Neural crest cell (in vitro differentiated cells): ENCODE data around the gene RFX8. TPM values are rescaled to one million over a fixed set of nuclear protein-coding genes. Genes with fewer than 3 reads are reported as not detected.

ENCODE experiments used
- DNase-seq: peaks from one replicate; pipeline ENCODE4 v3.0.0; 2021; ENCODE audit warnings: low read depth, mixed read lengths, low spot score
- H3K27ac Mint-ChIP-seq: one replicate; pipeline ENCODE4 v1.8.0; 2021; ENCODE audit warnings: mild to moderate bottlenecking, mixed read lengths; ENCODE audit not compliant: unreplicated experiment
- H3K27me3 Mint-ChIP-seq: 2 replicates; pipeline ENCODE4 v1.8.0; 2021; ENCODE audit warnings: low read depth, mild to moderate bottlenecking, mixed read lengths
- H3K36me3 Mint-ChIP-seq: 2 replicates; pipeline ENCODE4 v1.8.0; 2021; ENCODE audit warnings: low read depth, mild to moderate bottlenecking, mixed read lengths
- H3K4me1 Mint-ChIP-seq: 2 replicates; pipeline ENCODE4 v1.8.0; 2021; ENCODE audit warnings: mixed read lengths
- H3K4me3 Mint-ChIP-seq: one replicate; pipeline ENCODE4 v1.8.0; 2021; ENCODE audit warnings: mild to moderate bottlenecking, mixed read lengths
- H3K9me3 Mint-ChIP-seq: 2 replicates; pipeline ENCODE4 v1.8.0; 2021; ENCODE audit warnings: mixed read lengths
- CTCF ChIP-seq: fragments of 200-600 bp; sonication (generic); conservative IDR thresholded peaks from 2 replicates; pipeline ENCODE4 v1.5.0; 2021; ENCODE audit warnings: antibody characterized with exemption, mild to moderate bottlenecking
- total RNA-seq: library from RNA; stranded (reverse); gene quantifications from 2 replicates; pipeline ENCODE4 v1.2.1, GENCODE V29; 2021

Gene RFX8
- total RNA-seq, 1 donor from 2014 or later = 0.44 TPM

- no peak overlapping the region for H3K4me3 Mint-ChIP-seq
- no peak for TF ChIP-seq CTCF
- H3K4me1 Mint-ChIP-seq = peaks cover 13% of the 10 kb centered on the region
- H3K36me3 Mint-ChIP-seq = peaks cover 2% of the 10 kb centered on the region
- no peak for DNase-seq
- no peaks in the 10 kb centered on the region for H3K9me3 Mint-ChIP-seq
- H3K27me3 Mint-ChIP-seq = peaks cover 6% of the 10 kb centered on the region
- H3K27ac Mint-ChIP-seq = no peak overlapping the region
Measured at GRCh38 chr2:101405351-101405899, 69.5 kb downstream of the RFX8 start.

DNA sequence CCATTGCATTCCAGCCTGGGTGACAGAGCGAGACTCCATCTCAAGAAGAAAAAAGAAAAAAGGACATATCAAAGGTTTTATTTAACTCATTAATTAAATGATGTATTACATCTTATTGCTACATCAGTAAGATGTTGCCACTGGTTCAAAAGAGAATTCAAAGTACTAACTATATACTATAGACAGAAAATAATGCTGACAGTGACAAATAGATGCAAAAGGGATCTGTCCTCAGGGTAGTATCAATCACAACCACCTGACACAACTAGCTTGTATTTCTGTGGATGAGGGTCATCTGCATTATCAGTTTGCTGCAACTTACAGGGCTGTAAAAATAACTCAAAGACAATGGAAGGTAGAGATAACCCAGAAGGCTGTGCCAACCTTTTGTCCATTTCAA, 71.2 kb downstream of the RFX8 start:
- Mint-ChIP-seq H3K4me1 (peaks cover 22% of the 10 kb centered on the region), H3K36me3 (no peaks in the 10 kb centered on the region), H3K9me3 (no peaks in the 10 kb centered on the region), H3K4me3 (no peak overlapping the region), H3K27ac (no peak overlapping the region), H3K27me3 (peaks cover 20% of the 10 kb centered on the region)
- TF ChIP-seq CTCF = no peak
- no peak for DNase-seq

DNA sequence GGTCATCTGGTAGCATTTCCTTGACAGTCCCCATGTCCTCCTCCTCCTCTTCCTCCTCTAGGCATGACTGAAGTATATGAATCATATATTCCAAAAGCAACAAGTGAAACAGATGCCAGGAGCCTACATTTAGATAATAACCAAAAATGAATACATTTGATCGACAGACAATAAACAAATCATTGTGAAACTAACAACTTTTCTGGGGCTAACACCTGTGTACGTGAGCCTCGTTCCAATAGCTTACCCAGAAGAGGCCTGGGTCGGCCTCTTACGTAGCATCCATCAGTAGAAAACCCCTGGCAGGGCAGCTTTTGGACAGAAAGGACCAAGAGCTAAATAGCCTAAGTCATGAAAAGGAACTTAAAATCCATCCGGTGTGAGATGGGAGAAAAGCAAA, 72.3 kb downstream of the RFX8 start:
- TF ChIP-seq CTCF = no peak
- no peaks in the 10 kb centered on the region for H3K9me3 Mint-ChIP-seq
- peaks cover 22% of the 10 kb centered on the region for H3K4me1 Mint-ChIP-seq
- no peak for DNase-seq
- H3K36me3 Mint-ChIP-seq = no peaks in the 10 kb centered on the region
- H3K27me3 Mint-ChIP-seq = peaks cover 30% of the 10 kb centered on the region
- H3K4me3 Mint-ChIP-seq = no peak overlapping the region
- H3K27ac Mint-ChIP-seq = no peak overlapping the region

- no peaks in the 10 kb centered on the region for H3K9me3 Mint-ChIP-seq
- peaks cover 37% of the 10 kb centered on the region for H3K27me3 Mint-ChIP-seq
- H3K4me3 Mint-ChIP-seq = no peak overlapping the region
- no peak overlapping the region for H3K27ac Mint-ChIP-seq
- peak; percentile 46 for TF ChIP-seq CTCF
- no peaks in the 10 kb centered on the region for H3K36me3 Mint-ChIP-seq
- no peak for DNase-seq
- H3K4me1 Mint-ChIP-seq = peaks cover 22% of the 10 kb centered on the region
Measured at GRCh38 chr2:101401906-101402305, 73.0 kb downstream of the RFX8 start.

DNA sequence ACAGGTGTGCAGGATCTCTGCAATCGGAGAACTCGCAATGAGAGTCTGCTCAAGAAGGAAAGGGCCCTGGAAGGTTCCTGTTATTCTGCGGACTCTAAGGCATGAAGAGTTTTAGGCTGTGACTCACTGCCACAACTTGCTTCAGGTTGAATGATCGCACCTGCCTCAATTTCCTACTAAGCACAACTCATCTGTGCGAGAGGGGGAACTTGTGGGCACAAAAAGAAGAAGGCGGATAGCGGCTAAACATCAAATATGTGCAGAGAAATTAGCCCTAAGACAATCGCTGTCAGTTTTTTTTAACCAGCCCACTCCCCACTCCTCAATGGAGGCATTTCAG, 73.6 kb downstream of the RFX8 start:
- peaks cover 39% of the 10 kb centered on the region for H3K27me3 Mint-ChIP-seq
- no peaks in the 10 kb centered on the region for H3K9me3 Mint-ChIP-seq
- H3K36me3 Mint-ChIP-seq = no peaks in the 10 kb centered on the region
- no peak overlapping the region for H3K27ac Mint-ChIP-seq
- peaks cover 22% of the 10 kb centered on the region for H3K4me1 Mint-ChIP-seq
- DNase-seq = no peak
- TF ChIP-seq CTCF = no peak
- no peak overlapping the region for H3K4me3 Mint-ChIP-seq
